ENCODE data around the gene AOX1.

DNA sequence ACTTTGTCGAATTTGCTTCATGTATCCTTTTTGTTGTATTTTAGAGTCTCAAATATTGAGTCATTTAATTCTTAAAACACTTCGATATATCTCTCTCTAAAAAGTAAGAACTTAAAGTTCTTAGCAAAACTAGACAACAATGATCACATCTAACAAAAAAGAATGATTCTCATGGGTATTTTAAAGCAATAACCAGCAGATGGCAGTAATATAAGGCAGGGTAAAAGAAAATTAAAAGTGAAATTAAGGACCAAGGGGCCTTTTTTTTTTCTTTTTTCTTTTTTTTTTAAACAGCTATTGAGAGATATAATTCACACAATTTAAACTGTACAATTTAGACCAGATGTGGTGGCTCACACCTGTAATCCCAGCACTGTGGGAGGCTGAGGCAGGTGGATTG lies 9.9 kb upstream of the AOX1 start:
- TF ChIP-seq, protein P1, sequence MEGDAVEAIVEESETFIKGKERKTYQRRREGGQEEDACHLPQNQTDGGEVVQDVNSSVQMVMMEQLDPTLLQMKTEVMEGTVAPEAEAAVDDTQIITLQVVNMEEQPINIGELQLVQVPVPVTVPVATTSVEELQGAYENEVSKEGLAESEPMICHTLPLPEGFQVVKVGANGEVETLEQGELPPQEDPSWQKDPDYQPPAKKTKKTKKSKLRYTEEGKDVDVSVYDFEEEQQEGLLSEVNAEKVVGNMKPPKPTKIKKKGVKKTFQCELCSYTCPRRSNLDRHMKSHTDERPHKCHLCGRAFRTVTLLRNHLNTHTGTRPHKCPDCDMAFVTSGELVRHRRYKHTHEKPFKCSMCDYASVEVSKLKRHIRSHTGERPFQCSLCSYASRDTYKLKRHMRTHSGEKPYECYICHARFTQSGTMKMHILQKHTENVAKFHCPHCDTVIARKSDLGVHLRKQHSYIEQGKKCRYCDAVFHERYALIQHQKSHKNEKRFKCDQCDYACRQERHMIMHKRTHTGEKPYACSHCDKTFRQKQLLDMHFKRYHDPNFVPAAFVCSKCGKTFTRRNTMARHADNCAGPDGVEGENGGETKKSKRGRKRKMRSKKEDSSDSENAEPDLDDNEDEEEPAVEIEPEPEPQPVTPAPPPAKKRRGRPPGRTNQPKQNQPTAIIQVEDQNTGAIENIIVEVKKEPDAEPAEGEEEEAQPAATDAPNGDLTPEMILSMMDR (IDR thresholded peaks at IDR 0.05), result peak; percentile 59
- no peak for TF ChIP-seq EZH2 (IDR thresholded peaks at IDR 0.05; ENCODE audit: borderline replicate concordance, insufficient read depth, low read depth, low read length, poor library complexity, severe bottlenecking)

Measured in B cell (primary cell).